NT2/D1 (cell line): Measurements from ENCODE around the gene EMP1.

Experiments
- SUZ12 ChIP-seq: IDR thresholded peaks from 2 replicates; pipeline ENCODE4 v1.6.1; 2011; ENCODE audit not compliant: insufficient read length, insufficient read depth; ENCODE audit errors: extremely low read depth
- YY1 ChIP-seq: IDR thresholded peaks from 2 replicates; pipeline ENCODE4 v1.6.1; 2011; ENCODE audit not compliant: insufficient read length, insufficient read depth
- ZNF274 ChIP-seq: IDR thresholded peaks from 2 replicates; pipeline ENCODE4 v1.6.1; 2011; ENCODE audit warnings: mild to moderate bottlenecking, low read depth, low read length

- TF ChIP-seq YY1 (no peak), ZNF274 (no peak), SUZ12 (no peak)
Measured at GRCh38 chr12:13167906-13168305, 28.6 kb upstream of the EMP1 start.
